GDM1 (cell line): Measurements from ENCODE around the gene AMIGO2.
"Not testable (repeated sequence)": the region's sequence is repeated elsewhere in the genome, so short reads cannot be mapped to it uniquely, and the experiment has no call there.

Experiments
- DNase-seq: peaks from one replicate; lab custom pipeline; 2025; lab: John Stamatoyannopoulos, UW

Gene AMIGO2

GRCh38 chr12:47079468-47079980 lies at the start of gene AMIGO2, which contains the start of gene PCED1B:
Gene AMIGO2, minus strand, starts transcription at chr12:47079959. Its CDS starts 957 bp downstream, at chr12:47079002.
Gene PCED1B, plus strand, starts transcription at chr12:47079621. Its CDS starts 155,443 bp downstream, at chr12:47235064.
- peak; percentile 59 for DNase-seq

- DNase-seq, result no peak
Measured at GRCh38 chr12:47126246-47126645, 46.5 kb upstream of the AMIGO2 start.

GRCh38 chr12:47124451-47124850 lies 44.7 kb upstream of the AMIGO2 start:
- no peak for DNase-seq

- no peak for DNase-seq
Measured at GRCh38 chr12:47123730-47124129, 44.0 kb upstream of the AMIGO2 start.

GRCh38 chr12:47122602-47123001 lies 42.8 kb upstream of the AMIGO2 start:
- DNase-seq, result no peak

- DNase-seq, result no peak
Measured at GRCh38 chr12:47121146-47121545, 41.4 kb upstream of the AMIGO2 start.

GRCh38 chr12:47120736-47121135 lies 41.0 kb upstream of the AMIGO2 start:
- no peak for DNase-seq

- not testable (repeated sequence) for DNase-seq
Measured at GRCh38 chr12:47117305-47117704, 37.5 kb upstream of the AMIGO2 start.

- no peak for DNase-seq
Measured at GRCh38 chr12:47114481-47114892, 34.7 kb upstream of the AMIGO2 start.

GRCh38 chr12:47112679-47113078 lies 32.9 kb upstream of the AMIGO2 start:
- no peak for DNase-seq

- DNase-seq, result no peak
Measured at GRCh38 chr12:47111854-47112253, 32.1 kb upstream of the AMIGO2 start.

- DNase-seq, result no peak
Measured at GRCh38 chr12:47111392-47111778, 31.6 kb upstream of the AMIGO2 start.

GRCh38 chr12:47110718-47111391 lies 31.1 kb upstream of the AMIGO2 start:
- DNase-seq, result no peak

- DNase-seq, result no peak
Measured at GRCh38 chr12:47110011-47110541, 30.3 kb upstream of the AMIGO2 start.

- no peak for DNase-seq
Measured at GRCh38 chr12:47107926-47108325, 28.2 kb upstream of the AMIGO2 start.

- DNase-seq, result no peak
Measured at GRCh38 chr12:47107446-47107845, 27.7 kb upstream of the AMIGO2 start.

GRCh38 chr12:47105914-47106674 lies 26.3 kb upstream of the AMIGO2 start:
- DNase-seq, result no peak

- no peak for DNase-seq
Measured at GRCh38 chr12:47102845-47103651, 23.3 kb upstream of the AMIGO2 start.

GRCh38 chr12:47102406-47102805 lies 22.6 kb upstream of the AMIGO2 start:
- DNase-seq, result no peak

GRCh38 chr12:47100160-47100559 lies 20.4 kb upstream of the AMIGO2 start:
- no peak for DNase-seq

GRCh38 chr12:47099610-47100009 lies 19.9 kb upstream of the AMIGO2 start:
- DNase-seq, result no peak

- no peak for DNase-seq
Measured at GRCh38 chr12:47098099-47098498, 18.3 kb upstream of the AMIGO2 start.
